AG09309 (cell line): ENCODE results near the gene MMD2.

ENCODE experiments used
- DNase-seq: peaks from one replicate; pipeline ENCODE4 v3.0.0-alpha.2; 2010; ENCODE audit warnings: low read depth
- H3K4me3 ChIP-seq: 2 replicates; pipeline ENCODE4 v1.5.1; 2011; ENCODE audit warnings: mild to moderate bottlenecking, low read depth, low read length, moderate library complexity; ENCODE audit not compliant: control insufficient read depth
- CTCF ChIP-seq: IDR thresholded peaks from 2 replicates; pipeline ENCODE4 v1.5.1; 2011; ENCODE audit warnings: mild to moderate bottlenecking, low read depth, low read length, inconsistent platforms; ENCODE audit not compliant: insufficient read depth, control insufficient read depth; ENCODE audit errors: missing control alignments

The MMD2 gene

GRCh38 chr7:4871056-4871680 lies 87.8 kb downstream of the MMD2 start:
- no peak for TF ChIP-seq CTCF
- DNase-seq = no peak
- no peak overlapping the region for H3K4me3 ChIP-seq

- no peak for TF ChIP-seq CTCF
- DNase-seq = no peak
- no peak overlapping the region for H3K4me3 ChIP-seq
Measured at GRCh38 chr7:4868493-4868892, 90.5 kb downstream of the MMD2 start.

DNA sequence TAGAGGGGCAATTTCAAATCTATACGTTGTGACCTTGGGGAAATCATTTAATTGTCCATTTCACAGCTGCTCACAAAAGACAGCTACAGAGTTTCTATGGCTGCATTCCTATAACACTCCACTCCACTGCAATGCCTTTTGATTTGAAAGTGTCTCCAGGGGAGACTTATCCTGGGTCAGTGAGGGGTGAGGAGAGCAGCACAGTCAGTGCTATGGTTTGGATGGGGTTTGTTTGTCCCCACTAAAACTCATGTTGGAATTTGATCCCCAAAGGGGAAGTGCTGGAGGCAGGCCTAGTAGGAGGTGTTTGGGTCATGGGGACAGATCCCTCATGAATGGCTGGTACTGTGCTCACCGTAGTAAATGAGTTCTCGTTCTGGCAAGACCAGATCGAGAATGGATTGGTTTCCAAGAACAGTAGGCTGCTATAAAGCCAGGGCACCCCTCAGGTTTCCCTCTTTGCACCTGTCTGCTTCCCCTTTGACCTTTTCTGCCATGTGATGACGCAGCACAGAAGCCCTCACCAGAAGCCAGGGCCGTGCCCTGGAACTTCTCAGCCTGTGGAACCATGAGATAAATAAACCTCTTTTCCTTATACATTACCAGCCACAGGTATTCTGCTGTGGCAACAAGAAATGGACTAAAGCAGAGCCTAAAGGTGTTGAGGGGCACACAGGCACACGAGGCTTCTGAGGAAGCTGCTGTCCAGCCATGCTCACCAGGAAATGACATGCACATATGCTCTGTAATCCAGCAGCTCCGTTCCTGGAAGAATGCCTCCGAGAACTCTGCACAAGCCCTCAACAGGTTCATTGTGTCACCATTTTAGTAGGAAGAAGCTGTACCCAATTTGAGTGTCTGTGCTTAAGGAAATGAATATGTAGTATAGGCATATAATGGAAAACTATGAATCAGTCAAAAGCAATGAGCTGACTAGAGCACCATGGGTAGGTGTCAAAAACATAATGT lies 92.2 kb downstream of the MMD2 start:
- H3K4me3 ChIP-seq = no peak overlapping the region
- no peak for DNase-seq

GRCh38 chr7:4862156-4862555 lies 96.8 kb downstream of the MMD2 start:
- no peak for TF ChIP-seq CTCF
- DNase-seq = no peak
- H3K4me3 ChIP-seq = no peak overlapping the region

More for the DNA sequence above, 92.2 kb downstream of the MMD2 start:
- TF ChIP-seq CTCF = no peak

DNA sequence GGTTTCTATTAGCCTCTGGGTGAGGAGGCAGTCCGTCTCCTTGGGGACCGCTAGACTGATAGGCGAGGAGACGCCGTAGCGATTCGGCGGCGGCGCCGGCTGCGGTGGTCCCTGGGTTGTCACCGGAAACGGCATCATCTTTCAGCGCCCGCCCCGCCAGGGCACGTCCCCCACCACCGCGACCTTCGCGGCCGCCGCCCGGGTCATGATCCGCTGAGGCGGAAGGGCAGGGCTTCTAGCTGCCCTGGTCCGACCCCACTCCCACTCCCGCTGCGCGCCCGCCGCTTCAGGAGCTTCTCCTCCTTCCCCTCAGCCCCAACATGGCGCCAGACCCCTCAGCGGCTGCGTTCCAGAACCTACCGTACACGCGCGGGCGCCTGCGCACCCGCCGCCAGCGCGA lies 97.3 kb downstream of the MMD2 start, which contains the start of gene PAPOLB:
PAPOLB (minus strand) TSS at position 358 of the 400 bp plus-strand sequence; CDS start at position 138, 220 bp downstream.
- TF ChIP-seq CTCF = no peak
- no peak for DNase-seq
- H3K4me3 ChIP-seq = no peak within 1 kb of the TSS; the same call in 1 of the 2 replicates

- no peak overlapping the region for H3K4me3 ChIP-seq
Measured at GRCh38 chr7:4861227-4861626, 97.8 kb downstream of the MMD2 start.

More at GRCh38 chr7:4861227-4861626, 97.8 kb downstream of the MMD2 start:
- TF ChIP-seq CTCF = no peak
- no peak for DNase-seq
